Measurements from ENCODE around the gene REELD1.
A peak's percentile ranks its signal among the peaks of the same experiment; 100 is the strongest.

REELD1 gene

DNA sequence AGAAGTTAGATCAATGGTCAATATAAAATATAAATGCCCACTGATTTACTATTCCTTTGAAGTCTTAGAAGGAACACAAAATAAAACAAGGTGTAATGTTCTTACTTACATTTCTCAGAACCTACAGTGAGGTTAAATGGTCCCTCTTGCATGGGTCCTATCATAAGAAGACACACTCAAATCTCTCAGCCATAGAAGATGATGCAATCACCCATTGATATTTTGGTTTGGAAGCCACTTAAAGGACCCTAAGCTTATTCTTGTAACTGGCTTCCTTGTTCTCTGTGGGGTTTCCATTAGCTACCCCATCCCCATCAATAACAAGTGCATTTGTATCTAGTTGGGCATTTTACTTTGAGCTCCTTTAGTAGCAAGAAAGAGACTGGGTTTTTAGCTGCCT, 15.1 kb downstream of the REELD1 start:
- DNase-seq = no peak

DNA sequence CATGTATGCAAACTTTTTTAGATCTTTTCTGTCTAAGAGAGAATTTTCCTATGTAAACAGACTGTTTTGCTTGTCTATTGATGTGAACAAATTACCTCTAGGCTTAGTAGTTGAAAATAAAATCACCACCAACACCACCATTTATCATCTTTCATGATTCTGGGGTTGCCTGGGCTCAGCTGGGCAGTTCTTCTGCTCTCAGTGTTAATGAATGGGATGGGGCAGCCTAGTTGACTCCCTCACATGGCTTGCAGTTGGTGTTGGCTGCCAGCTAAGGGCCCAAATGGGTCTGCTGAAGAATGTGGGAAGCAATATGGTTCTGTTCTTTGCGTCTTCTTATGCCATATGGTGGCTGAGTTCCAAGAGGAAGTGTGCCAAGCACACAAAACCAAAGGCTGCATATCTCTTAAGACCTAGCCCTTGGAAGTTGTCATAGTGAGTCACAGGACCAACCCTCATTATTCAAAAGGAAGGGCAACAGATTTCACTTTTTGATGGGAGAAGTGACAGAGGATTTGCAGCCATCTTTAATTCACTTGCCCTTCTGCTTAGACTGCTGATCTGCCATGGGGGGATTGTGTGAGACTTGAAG, 17.9 kb downstream of the REELD1 start:
- DNase-seq = no peak

DNA sequence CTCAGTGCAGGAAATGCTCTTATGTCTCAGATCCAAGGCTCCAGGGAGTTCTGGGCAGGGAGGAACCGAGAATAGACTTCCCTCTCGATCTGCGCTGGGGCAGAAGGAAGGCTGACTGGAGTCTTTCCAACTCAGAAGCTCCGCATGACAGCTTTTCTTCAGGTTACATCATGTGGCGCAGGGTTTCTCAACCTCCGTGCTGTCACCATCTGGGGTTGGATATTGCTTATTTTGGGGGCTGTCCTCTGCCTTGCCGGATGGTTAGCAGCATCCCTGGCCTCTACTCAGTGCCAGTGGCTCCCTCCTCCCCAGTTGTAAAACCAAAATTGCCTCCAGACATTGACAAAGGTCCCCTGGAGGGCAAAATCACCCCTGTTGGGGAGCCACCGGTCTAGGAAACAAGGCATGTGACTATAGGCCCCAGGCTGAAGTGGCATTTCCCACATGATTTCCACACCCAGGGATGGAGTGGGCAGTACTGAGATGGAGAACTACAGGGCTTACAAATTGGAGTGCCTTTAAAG, 21.4 kb downstream of the REELD1 start:
- no peak for DNase-seq

DNA sequence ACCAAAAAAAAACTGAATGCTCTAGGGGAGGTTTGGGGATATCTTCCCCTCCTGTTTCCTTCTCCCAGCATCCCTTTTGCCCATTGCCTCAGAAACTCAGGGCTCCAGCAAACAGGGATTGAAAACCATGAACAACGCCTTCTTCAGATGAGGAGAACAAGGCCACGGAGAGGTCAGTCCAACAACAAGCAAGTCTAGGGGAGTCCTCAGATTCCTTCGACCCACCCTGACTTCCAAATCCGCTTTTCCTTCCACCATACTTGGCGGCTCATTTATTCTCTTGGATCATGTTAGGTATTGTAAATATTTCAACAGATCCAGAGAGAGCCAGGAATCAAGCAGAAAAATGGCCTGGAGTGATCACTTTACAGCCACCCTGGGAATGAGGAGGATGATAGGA, 21.9 kb downstream of the REELD1 start:
- no peak for DNase-seq

DNA sequence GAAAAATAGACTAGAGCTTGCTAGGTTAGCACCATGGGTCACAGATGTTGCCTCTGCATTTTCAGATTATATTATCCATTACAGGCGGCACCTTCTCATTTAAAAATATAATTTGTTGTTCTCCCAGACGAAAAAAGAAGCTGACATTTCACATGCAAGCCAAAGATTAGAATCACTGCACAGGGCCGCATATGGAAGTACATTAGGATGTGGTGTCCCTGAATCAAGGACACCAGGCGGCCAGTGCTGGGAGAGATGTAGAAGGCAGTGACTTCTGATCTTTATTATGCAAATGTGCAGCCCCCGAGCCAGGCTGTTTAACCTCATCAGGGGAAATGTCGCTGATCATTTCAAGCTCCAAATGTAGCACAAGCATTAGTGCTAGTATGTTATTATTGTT, 22.8 kb downstream of the REELD1 start:
- DNase-seq = no peak

DNA sequence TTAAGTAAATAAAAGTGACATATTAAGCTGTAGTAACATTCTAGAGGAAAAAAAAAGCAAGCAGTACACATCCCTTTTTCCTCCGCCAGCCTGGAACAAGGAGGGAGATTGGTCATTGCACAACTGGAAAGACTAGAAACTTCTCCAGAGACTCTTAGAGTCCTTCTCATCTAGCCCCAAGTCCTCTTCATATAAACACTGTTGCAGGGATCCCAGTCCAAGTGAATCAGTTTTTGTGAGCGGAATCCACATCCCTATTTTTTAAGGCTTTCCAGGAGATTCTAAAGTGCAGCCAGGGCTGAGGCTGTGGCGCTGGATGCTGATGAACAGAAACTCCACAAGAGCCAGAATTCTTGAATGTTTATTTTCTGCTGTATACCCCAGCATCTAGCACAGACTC, 23.8 kb downstream of the REELD1 start:
- DNase-seq = no peak

DNA sequence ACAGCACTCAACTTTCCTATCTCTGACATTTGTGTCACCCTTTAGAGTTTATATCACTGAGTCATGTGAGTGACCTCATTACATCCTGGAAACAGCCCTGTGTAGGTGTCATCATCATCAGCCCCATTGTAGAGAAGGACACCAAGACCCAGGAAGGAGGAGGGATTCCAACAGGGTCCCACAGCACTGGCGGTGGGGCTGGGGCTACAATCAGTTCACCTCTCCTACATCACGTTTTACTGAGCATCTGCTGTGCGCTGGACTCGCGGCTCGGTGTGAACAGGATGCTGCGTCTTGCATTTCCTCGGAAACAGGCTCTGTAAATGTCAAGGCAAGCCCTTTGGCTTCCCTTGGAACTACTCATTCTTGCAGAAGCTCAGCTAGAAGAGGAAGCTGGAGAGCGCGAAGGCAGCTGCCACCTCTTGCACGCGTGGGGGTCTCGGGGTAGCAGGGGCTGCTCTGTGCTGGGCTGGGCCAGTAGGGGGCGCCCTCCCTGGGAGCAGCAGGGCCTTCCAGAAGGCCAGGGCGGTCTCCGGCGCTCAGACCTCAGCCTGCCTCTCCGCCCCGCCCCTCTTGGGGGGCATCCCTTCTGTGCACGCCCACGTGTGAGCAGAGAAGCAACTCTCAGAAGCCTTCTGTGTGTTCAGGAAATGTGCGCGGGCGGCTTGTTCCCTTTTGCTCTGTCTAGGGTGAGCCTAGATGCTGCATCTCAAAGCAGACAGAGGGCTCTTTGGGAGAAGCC, 29.0 kb downstream of the REELD1 start:
- no peak for DNase-seq

- DNase-seq = no peak
Measured at GRCh38 chr4:146243883-146244277, 29.5 kb downstream of the REELD1 start.

DNA sequence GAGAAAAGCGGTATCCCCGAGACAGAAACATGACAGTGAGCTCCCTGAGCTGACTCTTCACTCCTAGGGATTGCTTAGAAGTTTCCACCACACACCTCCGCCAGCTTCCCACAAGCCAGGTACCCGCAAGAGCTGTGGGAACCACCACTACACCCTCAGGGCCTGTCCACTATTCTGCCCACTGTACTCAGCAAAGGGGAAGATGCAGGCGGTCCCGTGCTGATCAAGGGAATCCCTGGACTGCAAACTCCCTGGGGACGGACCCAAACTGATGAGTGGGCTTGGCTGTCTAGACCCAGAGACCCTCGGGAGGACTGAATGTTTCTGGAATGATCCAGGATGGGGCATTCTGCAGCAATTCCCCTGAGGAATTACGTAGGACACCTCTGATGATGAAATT, 30.2 kb downstream of the REELD1 start:
- no peak for DNase-seq

- no peak for DNase-seq
Measured at GRCh38 chr4:146245246-146245645, 30.9 kb downstream of the REELD1 start.

- no peak for DNase-seq
Measured at GRCh38 chr4:146245850-146246249, 31.5 kb downstream of the REELD1 start.

GRCh38 chr4:146246381-146246780, 32.0 kb downstream of the REELD1 start:
- no peak for DNase-seq

GRCh38 chr4:146247356-146247755, 33.0 kb downstream of the REELD1 start:
- DNase-seq = no peak

- DNase-seq = no peak
Measured at GRCh38 chr4:146252969-146253611, 38.8 kb downstream of the REELD1 start.

DNA sequence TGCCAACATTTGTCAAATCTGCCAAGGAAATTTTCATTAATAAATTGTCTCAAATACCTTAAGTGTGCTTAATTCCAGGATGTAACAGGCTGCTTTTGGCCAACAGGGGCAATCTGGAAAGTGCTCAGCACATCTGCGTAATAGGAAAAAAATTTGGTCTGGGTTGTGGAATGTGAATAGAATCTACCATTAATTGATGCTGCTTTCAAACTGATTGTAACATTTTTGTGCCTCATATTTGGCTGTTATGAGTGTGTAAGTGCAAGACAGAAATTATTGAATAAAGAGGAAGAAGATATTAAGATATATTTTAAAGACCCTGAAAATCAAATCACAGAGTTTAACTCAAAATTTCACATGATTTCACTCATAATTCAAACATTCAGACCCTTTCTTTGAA, 41.1 kb downstream of the REELD1 start:
- DNase-seq = no peak

DNA sequence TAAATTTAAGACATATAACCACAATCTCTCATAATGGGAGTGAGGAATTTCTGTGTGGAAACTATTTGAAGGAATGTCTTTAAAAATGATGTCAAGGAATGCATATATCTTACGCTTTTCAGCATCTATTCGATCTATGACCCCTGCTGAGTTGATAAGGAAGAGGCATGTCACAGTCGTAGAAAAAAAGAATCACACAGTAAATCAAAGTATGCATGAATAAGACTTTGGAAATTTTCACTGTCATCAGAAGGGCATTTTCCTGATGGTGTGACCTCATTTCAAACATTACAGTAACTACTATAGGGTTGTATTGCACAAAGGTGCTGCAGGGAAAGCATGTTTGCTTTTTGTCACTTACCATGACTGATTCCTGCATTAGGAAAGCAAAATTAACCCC, 41.5 kb downstream of the REELD1 start:
- DNase-seq = peak; percentile 41

DNA sequence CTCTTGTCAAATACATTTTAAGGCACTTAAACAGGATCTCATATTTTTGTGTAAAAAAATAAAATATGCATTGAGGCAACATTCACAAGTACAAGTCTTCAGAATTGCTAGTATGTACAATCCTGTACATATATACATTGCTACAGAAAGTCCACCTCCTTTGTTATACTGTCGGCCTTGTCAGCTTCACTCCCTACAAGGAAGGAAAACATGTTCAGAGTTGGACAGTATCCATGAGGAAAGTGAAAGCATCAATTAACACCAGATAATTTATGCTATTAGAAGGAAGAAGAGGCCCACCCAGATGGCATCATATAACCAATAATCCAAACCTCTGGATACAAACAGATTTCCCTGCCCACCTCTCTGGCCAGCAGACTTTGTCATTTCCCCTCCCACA, 42.0 kb downstream of the REELD1 start:
- peak; percentile 85 for DNase-seq

- no peak for DNase-seq
Measured at GRCh38 chr4:146257511-146257910, 43.2 kb downstream of the REELD1 start.

- no peak for DNase-seq
Measured at GRCh38 chr4:146260521-146260920, 46.2 kb downstream of the REELD1 start.

GRCh38 chr4:146261041-146261440, 46.7 kb downstream of the REELD1 start:
- DNase-seq = no peak

DNA sequence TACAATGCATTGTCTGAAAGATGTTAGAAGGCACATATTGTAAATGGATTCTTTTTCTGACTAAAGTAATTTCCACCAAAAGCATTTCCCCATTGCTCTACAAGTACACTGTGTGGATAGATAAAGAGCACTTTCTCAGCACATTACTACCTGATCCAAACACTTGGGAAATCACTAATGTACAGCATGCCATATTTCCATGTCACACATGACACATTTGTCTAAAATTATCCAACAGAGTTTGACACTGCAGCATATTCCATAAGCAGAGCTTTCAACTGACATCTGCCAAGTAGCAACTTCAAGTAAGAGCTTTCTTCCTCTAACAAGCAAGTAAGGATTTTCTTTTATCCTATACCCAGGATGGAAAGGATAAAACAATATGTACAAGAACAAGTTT, 49.5 kb downstream of the REELD1 start:
- no peak for DNase-seq

DNA sequence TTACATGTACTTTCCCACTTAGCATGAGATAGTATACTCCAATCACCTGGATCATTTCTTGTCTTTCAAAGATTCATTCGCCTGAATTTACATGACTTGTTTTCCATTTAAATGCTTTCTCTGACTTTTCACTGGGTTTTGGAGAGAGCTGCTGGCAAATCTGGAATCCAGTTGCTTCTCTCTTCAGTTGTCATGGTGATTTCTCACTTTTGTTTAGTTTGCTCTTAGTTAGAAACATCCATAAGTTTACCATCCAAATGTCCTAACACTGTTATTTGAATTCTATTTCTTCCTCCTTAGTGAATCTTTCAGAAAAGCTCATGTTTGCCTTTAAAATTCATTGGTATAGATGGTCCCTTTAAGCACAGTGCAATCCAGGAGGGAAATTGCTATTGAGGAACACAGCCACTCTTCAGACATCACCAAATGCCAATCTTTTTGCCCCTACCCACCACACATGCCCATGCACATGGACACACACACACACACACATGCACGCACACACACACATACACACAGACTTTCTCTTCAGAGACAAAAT, 51.7 kb downstream of the REELD1 start:
- DNase-seq = no peak

DNA sequence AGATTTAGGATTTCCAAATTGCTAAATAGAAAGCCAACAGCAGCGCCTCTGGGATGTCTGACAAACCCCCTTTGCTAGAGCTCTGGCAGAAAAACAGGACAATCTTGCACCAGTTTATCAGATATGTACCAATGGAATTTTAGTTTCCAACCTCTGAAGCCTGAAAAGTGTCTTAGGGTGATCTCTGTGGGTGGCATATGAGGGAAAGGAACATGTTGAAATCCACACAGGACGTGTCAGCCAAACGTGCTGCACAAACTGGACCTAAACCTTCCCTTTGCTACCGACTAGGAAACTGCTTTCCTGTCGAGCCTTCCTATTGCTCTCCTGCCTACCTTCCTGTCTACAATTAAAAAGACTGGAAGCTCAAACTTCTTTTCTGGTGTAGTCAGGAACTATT, 53.5 kb downstream of the REELD1 start:
- no peak for DNase-seq

- peak; percentile 5 for DNase-seq
Measured at GRCh38 chr4:146269228-146269653, 54.9 kb downstream of the REELD1 start.
